ENCODE results near the gene MINDY4B. TPM values are rescaled to one million over a fixed set of nuclear protein-coding genes. Genes with fewer than 3 reads are reported as not detected.

Gene MINDY4B
- total RNA-seq, 1 experiment from 2014 or later, result not detected

- POLR2A ChIA-PET (ENCODE audit: low non-redundant PET), result no interaction called here
- BruUV-seq (replicated peaks), result no TSS peak
- no peaks in the 10 kb centered on the region for H3K4me1 ChIP-seq (ENCODE audit: insufficient read depth, low read length, poor library complexity, severe bottlenecking)
- no peak for TF ChIP-seq CTCF (conservative IDR thresholded peaks at IDR 0.05; ENCODE audit: low read depth, low read length)
- H3K9me3 ChIP-seq (ENCODE audit: low read depth, low read length, poor library complexity, severe bottlenecking), result no peaks in the 10 kb centered on the region
- intact Hi-C loops (cut with micrococcal nuclease; ENCODE audit: unreplicated experiment), result no loop called here
- no peaks in the 10 kb centered on the region for H3K36me3 ChIP-seq (ENCODE audit: insufficient read depth, low read length, poor library complexity, severe bottlenecking)
- H3K27ac ChIP-seq (ENCODE audit: low read depth, low read length, poor library complexity, severe bottlenecking), result no peak overlapping the region
- DNase-seq (ENCODE audit: low spot score), result no peak
- no peaks in the 10 kb centered on the region for H3K27me3 ChIP-seq (replicated peaks; ENCODE audit: insufficient read depth, low read depth, low read length, poor library complexity)
- CTCF ChIA-PET, result no interaction called here
- no peak overlapping the region for H3K4me3 ChIP-seq (ENCODE audit: low read depth, low read length, poor library complexity, severe bottlenecking)
Measured at GRCh38 chr3:150878290-150878689, 26.9 kb downstream of the MINDY4B start.

GRCh38 chr3:150877303-150877702 lies 27.9 kb downstream of the MINDY4B start:
- POLR2A ChIA-PET (ENCODE audit: low non-redundant PET), result no interaction called here
- BruUV-seq (replicated peaks), result no TSS peak
- Histone ChIP-seq H3K36me3 (ENCODE audit: insufficient read depth, low read length, poor library complexity, severe bottlenecking) (no peaks in the 10 kb centered on the region), H3K27ac (ENCODE audit: low read depth, low read length, poor library complexity, severe bottlenecking) (no peak overlapping the region), H3K4me3 (ENCODE audit: low read depth, low read length, poor library complexity, severe bottlenecking) (no peak overlapping the region), H3K4me1 (ENCODE audit: insufficient read depth, low read length, poor library complexity, severe bottlenecking) (no peaks in the 10 kb centered on the region), H3K9me3 (ENCODE audit: low read depth, low read length, poor library complexity, severe bottlenecking) (no peaks in the 10 kb centered on the region), H3K27me3 (replicated peaks; ENCODE audit: insufficient read depth, low read depth, low read length, poor library complexity) (no peaks in the 10 kb centered on the region)
- no peak for TF ChIP-seq CTCF (conservative IDR thresholded peaks at IDR 0.05; ENCODE audit: low read depth, low read length)
- TF ChIP-seq EZH2 (IDR thresholded peaks at IDR 0.05; ENCODE audit: borderline replicate concordance, low read depth, low read length, poor library complexity, severe bottlenecking), result no peak
- no peak for DNase-seq (ENCODE audit: low spot score)
- CTCF ChIA-PET, result no interaction called here
- intact Hi-C loops (cut with micrococcal nuclease; ENCODE audit: unreplicated experiment), result no loop called here

- no peaks in the 10 kb centered on the region for H3K27me3 ChIP-seq (replicated peaks; ENCODE audit: insufficient read depth, low read depth, low read length, poor library complexity)
- BruUV-seq (replicated peaks), result no TSS peak
- no peak overlapping the region for H3K27ac ChIP-seq (ENCODE audit: low read depth, low read length, poor library complexity, severe bottlenecking)
- no peak overlapping the region for H3K4me3 ChIP-seq (ENCODE audit: low read depth, low read length, poor library complexity, severe bottlenecking)
- H3K4me1 ChIP-seq (ENCODE audit: insufficient read depth, low read length, poor library complexity, severe bottlenecking), result no peaks in the 10 kb centered on the region
- no peaks in the 10 kb centered on the region for H3K36me3 ChIP-seq (ENCODE audit: insufficient read depth, low read length, poor library complexity, severe bottlenecking)
- H3K9me3 ChIP-seq (ENCODE audit: low read depth, low read length, poor library complexity, severe bottlenecking), result no peaks in the 10 kb centered on the region
- POLR2A ChIA-PET (ENCODE audit: low non-redundant PET), result no interaction called here
- intact Hi-C loops (cut with micrococcal nuclease; ENCODE audit: unreplicated experiment), result no loop called here
- CTCF ChIA-PET, result no interaction called here
- TF ChIP-seq CTCF (conservative IDR thresholded peaks at IDR 0.05; ENCODE audit: low read depth, low read length), result no peak
- no peak for TF ChIP-seq EZH2 (IDR thresholded peaks at IDR 0.05; ENCODE audit: borderline replicate concordance, low read depth, low read length, poor library complexity, severe bottlenecking)
- DNase-seq (ENCODE audit: low spot score), result no peak
Measured at GRCh38 chr3:150876611-150877265, 28.5 kb downstream of the MINDY4B start.
